Mesothelial cell of epicardium (in vitro differentiated cells): Measurements from ENCODE around the gene CCDC87. TPM values are rescaled to one million over a fixed set of nuclear protein-coding genes. Genes with fewer than 3 reads are reported as not detected.
"Not testable (repeated sequence)": the region's sequence is repeated elsewhere in the genome, so short reads cannot be mapped to it uniquely, and the experiment has no call there.

Experiments
- DNase-seq, 2 experiments: peaks; one replicate each; pipeline ENCODE4 v3.0.0; 2021; ENCODE audit warnings: low spot score in 2 of 2; ENCODE audit not compliant: unreplicated experiment in 2 of 2
- H3K27ac Mint-ChIP-seq: 2 replicates; pipeline ENCODE4 v1.8.0; 2021; ENCODE audit warnings: mixed read lengths
- H3K27me3 Mint-ChIP-seq: 2 replicates; pipeline ENCODE4 v1.8.0; 2021; ENCODE audit warnings: low read depth, mixed read lengths
- H3K36me3 Mint-ChIP-seq: 2 replicates; pipeline ENCODE4 v1.8.0; 2021; ENCODE audit warnings: mixed read lengths
- H3K4me1 Mint-ChIP-seq: 2 replicates; pipeline ENCODE4 v1.8.0; 2021; ENCODE audit warnings: mixed read lengths
- H3K4me3 Mint-ChIP-seq: 2 replicates; pipeline ENCODE4 v1.8.0; 2021; ENCODE audit warnings: mild to moderate bottlenecking, moderate library complexity, mixed read lengths
- H3K9me3 Mint-ChIP-seq: 2 replicates; pipeline ENCODE4 v1.8.0; 2021; ENCODE audit warnings: mixed read lengths
- CTCF ChIP-seq: fragments of 200-600 bp; sonication (generic); IDR thresholded peaks from one replicate; pipeline ENCODE4 v1.5.0; 2021; ENCODE audit warnings: antibody characterized with exemption; ENCODE audit not compliant: unreplicated experiment
- total RNA-seq: library from RNA; stranded (reverse); gene quantifications from 3 replicates; pipeline ENCODE4 v1.2.1, GENCODE V29; 2021

Gene CCDC87
- total RNA-seq, 1 donor from 2014 or later = 0.25 TPM

GRCh38 chr11:66609721-66610617, 17.1 kb upstream of the CCDC87 start:
- no peak for DNase-seq
- Mint-ChIP-seq H3K27ac (no peak overlapping the region), H3K4me1 (no peaks in the 10 kb centered on the region), H3K27me3 (no peaks in the 10 kb centered on the region), H3K36me3 (peaks cover 7% of the 10 kb centered on the region), H3K4me3 (no peak overlapping the region), H3K9me3 (no peaks in the 10 kb centered on the region)
- no peak for TF ChIP-seq CTCF

GRCh38 chr11:66607126-66607834, 14.4 kb upstream of the CCDC87 start:
- H3K27me3 Mint-ChIP-seq = no peaks in the 10 kb centered on the region
- H3K9me3 Mint-ChIP-seq = no peaks in the 10 kb centered on the region
- no peak for DNase-seq
- TF ChIP-seq CTCF = no peak
- peaks cover 13% of the 10 kb centered on the region for H3K36me3 Mint-ChIP-seq
- no peak overlapping the region for H3K27ac Mint-ChIP-seq
- H3K4me3 Mint-ChIP-seq = no peak overlapping the region
- H3K4me1 Mint-ChIP-seq = no peaks in the 10 kb centered on the region

GRCh38 chr11:66606608-66607007, 13.7 kb upstream of the CCDC87 start:
- H3K9me3 Mint-ChIP-seq, H3K27me3 Mint-ChIP-seq, DNase-seq, H3K4me1 Mint-ChIP-seq, H3K27ac Mint-ChIP-seq, H3K4me3 Mint-ChIP-seq: not testable (repeated sequence)
- H3K36me3 Mint-ChIP-seq = peaks cover 13% of the 10 kb centered on the region

GRCh38 chr11:66604155-66604554, 11.3 kb upstream of the CCDC87 start:
- no peaks in the 10 kb centered on the region for H3K9me3 Mint-ChIP-seq
- H3K36me3 Mint-ChIP-seq = peaks cover 18% of the 10 kb centered on the region
- no peak overlapping the region for H3K27ac Mint-ChIP-seq
- H3K4me1 Mint-ChIP-seq = peaks cover 4% of the 10 kb centered on the region
- H3K4me3 Mint-ChIP-seq = no peak overlapping the region
- TF ChIP-seq CTCF = no peak
- no peak for DNase-seq
- no peaks in the 10 kb centered on the region for H3K27me3 Mint-ChIP-seq

- no peak for DNase-seq
- H3K4me1 Mint-ChIP-seq = peaks cover 4% of the 10 kb centered on the region
- H3K27me3 Mint-ChIP-seq = no peaks in the 10 kb centered on the region
- H3K4me3 Mint-ChIP-seq = no peak overlapping the region
- no peaks in the 10 kb centered on the region for H3K9me3 Mint-ChIP-seq
- H3K27ac Mint-ChIP-seq = no peak overlapping the region
- no peak for TF ChIP-seq CTCF
- peaks cover 18% of the 10 kb centered on the region for H3K36me3 Mint-ChIP-seq
These were observed 10.2 kb upstream of the CCDC87 start for GRCh38 chr11:66603072-66603471.

GRCh38 chr11:66600631-66601233, 7.9 kb upstream of the CCDC87 start:
- H3K4me1 Mint-ChIP-seq = peaks cover 5% of the 10 kb centered on the region
- no peak for TF ChIP-seq CTCF
- DNase-seq = no peak
- no peaks in the 10 kb centered on the region for H3K9me3 Mint-ChIP-seq
- H3K4me3 Mint-ChIP-seq = no peak overlapping the region
- H3K27ac Mint-ChIP-seq = no peak overlapping the region
- H3K27me3 Mint-ChIP-seq = no peaks in the 10 kb centered on the region
- H3K36me3 Mint-ChIP-seq = peaks cover 18% of the 10 kb centered on the region
